Cardiac fibroblast (primary cell): ENCODE measurements around the gene SSTR5.

Experiments
- DNase-seq, 2 donors: peaks; one replicate each; pipeline versions ENCODE4 v3.0.0 to v3.0.0-alpha.2; 2010; ENCODE audit warnings: low read depth in 2 of 2
- H3K4me3 ChIP-seq, 2 donors: replicated peaks in 1 of 2; 1 replicate in 1 of 2; 2 replicates in 1 of 2; pipeline ENCODE4 v1.5.1; 2011; ENCODE audit warnings: low read depth in 2 of 2, low read length in 2 of 2, mild to moderate bottlenecking in 2 of 2, moderate library complexity in 1 of 2
- TF ChIP-seq, protein P1 (sequence below): IDR thresholded peaks from one replicate; pipeline ENCODE4 v1.5.1; 2011; ENCODE audit warnings: low read depth, mild to moderate bottlenecking, low read length, inconsistent platforms

SSTR5 gene

GRCh38 chr16:1039762-1040161 is 32.8 kb upstream of the SSTR5 start:
- TF ChIP-seq, protein P1, sequence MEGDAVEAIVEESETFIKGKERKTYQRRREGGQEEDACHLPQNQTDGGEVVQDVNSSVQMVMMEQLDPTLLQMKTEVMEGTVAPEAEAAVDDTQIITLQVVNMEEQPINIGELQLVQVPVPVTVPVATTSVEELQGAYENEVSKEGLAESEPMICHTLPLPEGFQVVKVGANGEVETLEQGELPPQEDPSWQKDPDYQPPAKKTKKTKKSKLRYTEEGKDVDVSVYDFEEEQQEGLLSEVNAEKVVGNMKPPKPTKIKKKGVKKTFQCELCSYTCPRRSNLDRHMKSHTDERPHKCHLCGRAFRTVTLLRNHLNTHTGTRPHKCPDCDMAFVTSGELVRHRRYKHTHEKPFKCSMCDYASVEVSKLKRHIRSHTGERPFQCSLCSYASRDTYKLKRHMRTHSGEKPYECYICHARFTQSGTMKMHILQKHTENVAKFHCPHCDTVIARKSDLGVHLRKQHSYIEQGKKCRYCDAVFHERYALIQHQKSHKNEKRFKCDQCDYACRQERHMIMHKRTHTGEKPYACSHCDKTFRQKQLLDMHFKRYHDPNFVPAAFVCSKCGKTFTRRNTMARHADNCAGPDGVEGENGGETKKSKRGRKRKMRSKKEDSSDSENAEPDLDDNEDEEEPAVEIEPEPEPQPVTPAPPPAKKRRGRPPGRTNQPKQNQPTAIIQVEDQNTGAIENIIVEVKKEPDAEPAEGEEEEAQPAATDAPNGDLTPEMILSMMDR = no peak

DNA sequence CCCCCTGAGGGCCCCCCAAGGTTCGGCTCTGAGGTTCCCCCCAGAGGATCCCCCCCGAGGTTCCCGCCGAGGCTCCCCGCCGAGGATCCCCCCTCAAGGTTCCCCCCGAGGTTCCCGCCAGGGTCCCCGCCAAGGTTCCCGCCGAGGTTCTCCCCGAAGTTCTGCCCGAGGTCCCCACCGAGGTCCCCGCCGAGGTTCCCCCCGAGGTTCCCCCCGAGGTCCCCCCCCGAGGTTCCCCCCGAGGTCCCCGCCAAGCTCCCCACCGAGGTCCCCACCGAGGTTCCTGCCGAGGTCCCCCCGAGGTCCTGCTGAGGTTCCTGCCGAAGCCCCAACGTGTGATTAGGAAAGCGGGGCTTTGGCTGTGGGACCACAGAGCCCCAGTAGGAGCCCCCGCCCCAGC is 32.2 kb upstream of the SSTR5 start:
- TF ChIP-seq, protein P1 = no peak
- no peak for DNase-seq
- no peak overlapping the region for H3K4me3 ChIP-seq

More at GRCh38 chr16:1039762-1040161, 32.8 kb upstream of the SSTR5 start:
- no peak overlapping the region for H3K4me3 ChIP-seq
- DNase-seq = no peak

DNA sequence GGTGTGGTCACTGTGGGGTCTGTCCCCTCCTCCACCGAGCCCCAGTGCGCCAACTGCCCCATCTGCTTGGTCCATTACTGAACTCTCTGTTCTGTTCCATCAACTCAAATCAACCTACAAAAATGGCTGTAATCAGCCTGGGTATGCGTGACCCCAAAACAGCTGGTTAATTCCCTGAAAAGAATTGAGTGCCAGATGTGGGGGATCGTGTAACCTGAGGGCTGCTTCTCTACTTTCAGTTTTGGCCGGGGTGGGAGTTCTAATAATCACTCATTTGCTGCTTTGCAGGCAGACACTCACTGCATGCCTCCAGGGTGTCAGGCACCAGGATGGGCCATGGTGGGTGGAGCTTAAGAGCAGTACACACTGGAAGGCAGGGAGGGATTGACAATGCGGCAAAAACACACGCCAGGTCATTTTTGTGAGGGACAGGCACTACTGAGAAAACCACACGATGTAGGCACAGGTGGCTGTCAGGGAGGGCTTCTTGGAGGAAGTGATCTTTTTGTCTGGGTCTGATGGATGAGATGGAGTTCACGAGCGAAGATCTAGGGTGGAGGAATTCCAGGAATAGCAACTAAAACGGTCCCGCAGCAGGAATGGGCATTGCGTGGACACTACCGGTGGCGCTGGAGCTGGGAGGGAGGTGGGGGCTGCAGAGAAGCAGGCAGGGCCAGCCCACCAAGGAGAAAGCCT is 30.4 kb upstream of the SSTR5 start:
- no peak for DNase-seq
- no peak overlapping the region for H3K4me3 ChIP-seq

GRCh38 chr16:1042866-1043265 is 29.7 kb upstream of the SSTR5 start:
- TF ChIP-seq, protein P1 = no peak
- no peak for DNase-seq
- no peak overlapping the region for H3K4me3 ChIP-seq

More for the DNA sequence above, 30.4 kb upstream of the SSTR5 start:
- TF ChIP-seq, protein P1 = no peak

DNA sequence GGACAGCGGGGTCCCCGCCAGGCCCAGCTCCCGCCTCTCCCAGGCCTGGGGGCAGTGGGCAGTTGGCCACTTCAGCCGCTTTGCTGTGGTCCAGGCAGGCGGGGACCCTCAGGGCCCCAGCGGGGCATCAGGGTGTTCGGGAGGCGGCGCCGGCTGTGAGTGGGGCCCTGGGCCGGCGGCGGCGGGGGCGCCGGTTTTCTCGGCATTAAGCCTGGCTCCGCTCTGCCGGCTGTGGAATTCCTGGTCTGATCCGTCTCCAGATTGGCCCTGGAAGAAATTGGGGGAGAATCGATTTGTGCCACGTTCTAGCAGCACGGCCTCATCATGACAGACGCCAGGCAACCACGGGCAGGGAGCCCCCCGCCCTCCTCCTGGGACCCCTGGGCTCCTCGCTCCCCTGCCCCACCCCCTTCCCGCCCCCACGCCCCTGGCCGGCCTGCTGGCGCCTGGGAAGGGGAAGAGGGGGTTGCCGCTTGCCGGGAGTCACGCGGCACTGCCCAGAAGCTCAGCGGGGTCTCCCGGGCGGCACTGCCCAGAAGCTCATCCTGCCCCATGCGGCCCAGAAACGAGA is 28.6 kb upstream of the SSTR5 start:
- TF ChIP-seq, protein P1 = no peak
- H3K4me3 ChIP-seq = no peak overlapping the region
- DNase-seq = no peak

GRCh38 chr16:1044460-1045309 is 27.9 kb upstream of the SSTR5 start:
- TF ChIP-seq, protein P1 = no peak

More at GRCh38 chr16:1044460-1045309, 27.9 kb upstream of the SSTR5 start:
- DNase-seq = no peak
- H3K4me3 ChIP-seq = no peak overlapping the region
